ENCODE results near the gene POU2F2. TPM values are rescaled to one million over a fixed set of nuclear protein-coding genes. Genes with fewer than 3 reads are reported as not detected.

Gene POU2F2
- total RNA-seq, result 2.3 and 2.5 TPM in 2 replicates
- long read RNA-seq, result 0 reads

GRCh38 chr19:42132030-42132628 lies at the start of gene POU2F2:
POU2F2 (minus strand) TSS chr19:42132446; CDS start chr19:42132411, 35 bp downstream.
- H3K27me3 Mint-ChIP-seq (ENCODE audit: low read depth), result peaks cover 68% of the 10 kb centered on the region
- H3K9me3 Mint-ChIP-seq, result no peaks in the 10 kb centered on the region
- H3K4me3 Mint-ChIP-seq, result no peak within 1 kb of the TSS
- DNase-seq (ENCODE audit: low read depth, low spot score), result no peak
- TF ChIP-seq, protein P1, sequence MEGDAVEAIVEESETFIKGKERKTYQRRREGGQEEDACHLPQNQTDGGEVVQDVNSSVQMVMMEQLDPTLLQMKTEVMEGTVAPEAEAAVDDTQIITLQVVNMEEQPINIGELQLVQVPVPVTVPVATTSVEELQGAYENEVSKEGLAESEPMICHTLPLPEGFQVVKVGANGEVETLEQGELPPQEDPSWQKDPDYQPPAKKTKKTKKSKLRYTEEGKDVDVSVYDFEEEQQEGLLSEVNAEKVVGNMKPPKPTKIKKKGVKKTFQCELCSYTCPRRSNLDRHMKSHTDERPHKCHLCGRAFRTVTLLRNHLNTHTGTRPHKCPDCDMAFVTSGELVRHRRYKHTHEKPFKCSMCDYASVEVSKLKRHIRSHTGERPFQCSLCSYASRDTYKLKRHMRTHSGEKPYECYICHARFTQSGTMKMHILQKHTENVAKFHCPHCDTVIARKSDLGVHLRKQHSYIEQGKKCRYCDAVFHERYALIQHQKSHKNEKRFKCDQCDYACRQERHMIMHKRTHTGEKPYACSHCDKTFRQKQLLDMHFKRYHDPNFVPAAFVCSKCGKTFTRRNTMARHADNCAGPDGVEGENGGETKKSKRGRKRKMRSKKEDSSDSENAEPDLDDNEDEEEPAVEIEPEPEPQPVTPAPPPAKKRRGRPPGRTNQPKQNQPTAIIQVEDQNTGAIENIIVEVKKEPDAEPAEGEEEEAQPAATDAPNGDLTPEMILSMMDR (conservative IDR thresholded peaks at IDR 0.05), result no peak
- no peaks in the 10 kb centered on the region for H3K36me3 Mint-ChIP-seq (ENCODE audit: low read depth)
- no peak within 1 kb of the TSS for H3K27ac Mint-ChIP-seq (ENCODE audit: unreplicated experiment)
- peaks cover 17% of the 10 kb centered on the region for H3K4me1 Mint-ChIP-seq

- Mint-ChIP-seq H3K9me3 (no peaks in the 10 kb centered on the region), H3K27ac (ENCODE audit: unreplicated experiment) (no peak overlapping the region), H3K36me3 (ENCODE audit: low read depth) (no peaks in the 10 kb centered on the region), H3K4me1 (peaks cover 9% of the 10 kb centered on the region), H3K4me3 (no peak overlapping the region), H3K27me3 (ENCODE audit: low read depth) (peaks cover 48% of the 10 kb centered on the region)
- peak; percentile 31 for DNase-seq (ENCODE audit: low read depth, low spot score)
- TF ChIP-seq, protein P1 (conservative IDR thresholded peaks at IDR 0.05), result peak; percentile 50
Measured at GRCh38 chr19:42178791-42179674, 46.8 kb upstream of the POU2F2 start.

DNA sequence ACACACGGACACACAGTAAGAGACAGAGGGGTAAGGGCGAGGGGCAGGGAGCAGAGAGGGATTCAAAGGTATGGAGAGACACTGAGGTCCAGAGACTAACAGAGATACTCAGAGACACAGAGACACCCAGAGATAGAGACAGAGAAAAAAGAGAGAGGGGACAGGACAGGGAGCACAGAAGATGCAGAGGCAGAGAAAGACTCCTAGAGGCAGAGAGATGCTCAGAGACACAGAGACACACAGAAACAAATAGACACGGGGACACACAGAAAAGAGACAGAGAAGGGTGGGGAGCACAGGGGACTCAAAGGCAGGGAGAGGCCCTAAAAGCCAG lies 45.4 kb upstream of the POU2F2 start:
- peaks cover 16% of the 10 kb centered on the region for H3K4me1 Mint-ChIP-seq
- no peak overlapping the region for H3K27ac Mint-ChIP-seq (ENCODE audit: unreplicated experiment)
- no peaks in the 10 kb centered on the region for H3K9me3 Mint-ChIP-seq
- no peak overlapping the region for H3K4me3 Mint-ChIP-seq
- H3K36me3 Mint-ChIP-seq (ENCODE audit: low read depth), result no peaks in the 10 kb centered on the region
- TF ChIP-seq, protein P1 (conservative IDR thresholded peaks at IDR 0.05), result no peak
- no peak for DNase-seq (ENCODE audit: low read depth, low spot score)
- H3K27me3 Mint-ChIP-seq (ENCODE audit: low read depth), result peaks cover 48% of the 10 kb centered on the region

GRCh38 chr19:42176990-42177685 lies 44.9 kb upstream of the POU2F2 start:
- TF ChIP-seq, protein P1 (conservative IDR thresholded peaks at IDR 0.05), result peak; percentile 56
- peaks cover 16% of the 10 kb centered on the region for H3K4me1 Mint-ChIP-seq
- H3K36me3 Mint-ChIP-seq (ENCODE audit: low read depth), result no peaks in the 10 kb centered on the region
- H3K27me3 Mint-ChIP-seq (ENCODE audit: low read depth), result peaks cover 45% of the 10 kb centered on the region
- peak; percentile 79 for DNase-seq (ENCODE audit: low read depth, low spot score)
- no peaks in the 10 kb centered on the region for H3K9me3 Mint-ChIP-seq
- H3K27ac Mint-ChIP-seq (ENCODE audit: unreplicated experiment), result no peak overlapping the region
- H3K4me3 Mint-ChIP-seq, result no peak overlapping the region

DNA sequence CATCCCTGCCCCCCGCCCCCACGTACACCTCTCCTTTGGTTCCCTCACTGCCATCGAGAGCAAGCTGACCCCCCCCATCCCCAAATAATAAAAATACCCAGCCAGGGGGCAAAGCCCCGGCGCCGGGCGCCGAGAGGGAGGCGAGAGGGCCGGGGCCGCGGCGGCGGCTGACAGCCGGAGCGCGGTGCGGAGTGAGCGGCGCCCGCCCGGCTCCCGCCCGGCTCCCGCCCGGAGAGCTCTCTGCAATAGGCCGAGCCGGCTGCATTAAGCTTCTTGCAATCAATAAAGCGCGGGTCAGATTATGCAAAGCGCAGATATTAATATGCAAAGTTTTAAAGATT lies 44.4 kb upstream of the POU2F2 start:
- H3K27ac Mint-ChIP-seq (ENCODE audit: unreplicated experiment), result no peak overlapping the region
- no peak for DNase-seq (ENCODE audit: low read depth, low spot score)
- TF ChIP-seq, protein P1 (conservative IDR thresholded peaks at IDR 0.05), result no peak
- no peaks in the 10 kb centered on the region for H3K36me3 Mint-ChIP-seq (ENCODE audit: low read depth)
- H3K4me1 Mint-ChIP-seq, result peaks cover 16% of the 10 kb centered on the region
- H3K27me3 Mint-ChIP-seq (ENCODE audit: low read depth), result peaks cover 45% of the 10 kb centered on the region
- H3K9me3 Mint-ChIP-seq, result no peaks in the 10 kb centered on the region
- H3K4me3 Mint-ChIP-seq, result peak overlapping the region; percentile 62

All from neural crest cell (in vitro differentiated cells).